ENCODE measurements around the gene MACROD1.

DNA sequence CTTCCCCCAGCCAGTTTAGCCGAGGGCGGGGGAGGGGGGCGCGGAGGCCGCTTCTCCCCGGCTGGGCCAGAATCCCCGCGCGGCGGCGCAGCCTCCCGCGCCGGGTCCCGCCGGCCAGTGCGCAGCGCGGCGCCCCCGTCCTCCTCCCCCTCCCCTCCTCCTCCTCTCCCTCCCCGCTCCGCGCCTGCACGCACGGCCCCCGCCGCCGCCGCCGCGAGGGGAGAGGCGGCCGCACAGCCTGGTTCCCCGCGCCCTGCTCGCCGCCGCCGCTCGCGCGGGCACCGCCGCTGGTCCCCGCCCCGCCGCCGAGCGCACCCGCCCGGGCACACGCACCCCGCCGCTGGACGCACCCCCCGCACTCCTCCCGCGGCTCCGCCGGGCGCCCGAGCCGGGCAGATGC, 130.3 kb downstream of the MACROD1 start, which contains the start of gene FLRT1:
- TF ChIP-seq, protein P1, sequence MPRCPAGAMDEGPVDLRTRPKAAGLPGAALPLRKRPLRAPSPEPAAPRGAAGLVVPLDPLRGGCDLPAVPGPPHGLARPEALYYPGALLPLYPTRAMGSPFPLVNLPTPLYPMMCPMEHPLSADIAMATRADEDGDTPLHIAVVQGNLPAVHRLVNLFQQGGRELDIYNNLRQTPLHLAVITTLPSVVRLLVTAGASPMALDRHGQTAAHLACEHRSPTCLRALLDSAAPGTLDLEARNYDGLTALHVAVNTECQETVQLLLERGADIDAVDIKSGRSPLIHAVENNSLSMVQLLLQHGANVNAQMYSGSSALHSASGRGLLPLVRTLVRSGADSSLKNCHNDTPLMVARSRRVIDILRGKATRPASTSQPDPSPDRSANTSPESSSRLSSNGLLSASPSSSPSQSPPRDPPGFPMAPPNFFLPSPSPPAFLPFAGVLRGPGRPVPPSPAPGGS (IDR thresholded peaks at IDR 0.05; ENCODE audit: borderline replicate concordance, insufficient read depth, low read depth, low read length, poor library complexity, severe bottlenecking): no peak
- TF ChIP-seq, protein P2, sequence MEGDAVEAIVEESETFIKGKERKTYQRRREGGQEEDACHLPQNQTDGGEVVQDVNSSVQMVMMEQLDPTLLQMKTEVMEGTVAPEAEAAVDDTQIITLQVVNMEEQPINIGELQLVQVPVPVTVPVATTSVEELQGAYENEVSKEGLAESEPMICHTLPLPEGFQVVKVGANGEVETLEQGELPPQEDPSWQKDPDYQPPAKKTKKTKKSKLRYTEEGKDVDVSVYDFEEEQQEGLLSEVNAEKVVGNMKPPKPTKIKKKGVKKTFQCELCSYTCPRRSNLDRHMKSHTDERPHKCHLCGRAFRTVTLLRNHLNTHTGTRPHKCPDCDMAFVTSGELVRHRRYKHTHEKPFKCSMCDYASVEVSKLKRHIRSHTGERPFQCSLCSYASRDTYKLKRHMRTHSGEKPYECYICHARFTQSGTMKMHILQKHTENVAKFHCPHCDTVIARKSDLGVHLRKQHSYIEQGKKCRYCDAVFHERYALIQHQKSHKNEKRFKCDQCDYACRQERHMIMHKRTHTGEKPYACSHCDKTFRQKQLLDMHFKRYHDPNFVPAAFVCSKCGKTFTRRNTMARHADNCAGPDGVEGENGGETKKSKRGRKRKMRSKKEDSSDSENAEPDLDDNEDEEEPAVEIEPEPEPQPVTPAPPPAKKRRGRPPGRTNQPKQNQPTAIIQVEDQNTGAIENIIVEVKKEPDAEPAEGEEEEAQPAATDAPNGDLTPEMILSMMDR (IDR thresholded peaks at IDR 0.05 in 2 of 3, conservative IDR thresholded peaks at IDR 0.05 in 1 of 3; ENCODE audit: control insufficient read depth in 2 of 3, extremely low read depth in 1 of 3, insufficient read depth in 1 of 3, low read depth in 3 of 3, low read length in 3 of 3): no peak
- TF ChIP-seq POLR2A (IDR thresholded peaks at IDR 0.05; ENCODE audit: low read depth, low read length) (no peak), HDAC2 (IDR thresholded peaks at IDR 0.05) (no peak), SPI1 (IDR thresholded peaks at IDR 0.05; ENCODE audit: borderline replicate concordance, insufficient read depth, low read depth, low read length) (no peak), POU2F2 (IDR thresholded peaks at IDR 0.05; ENCODE audit: borderline replicate concordance, low read depth, low read length) (no peak), ZZZ3 (IDR thresholded peaks at IDR 0.05; ENCODE audit: control insufficient read depth, insufficient read length, low read depth) (no peak), BRCA1 (IDR thresholded peaks at IDR 0.05; ENCODE audit: low read depth, low read length) (no peak), GABPA (IDR thresholded peaks at IDR 0.05; ENCODE audit: low read depth) (no peak)
- TF ChIP-seq, protein P3, sequence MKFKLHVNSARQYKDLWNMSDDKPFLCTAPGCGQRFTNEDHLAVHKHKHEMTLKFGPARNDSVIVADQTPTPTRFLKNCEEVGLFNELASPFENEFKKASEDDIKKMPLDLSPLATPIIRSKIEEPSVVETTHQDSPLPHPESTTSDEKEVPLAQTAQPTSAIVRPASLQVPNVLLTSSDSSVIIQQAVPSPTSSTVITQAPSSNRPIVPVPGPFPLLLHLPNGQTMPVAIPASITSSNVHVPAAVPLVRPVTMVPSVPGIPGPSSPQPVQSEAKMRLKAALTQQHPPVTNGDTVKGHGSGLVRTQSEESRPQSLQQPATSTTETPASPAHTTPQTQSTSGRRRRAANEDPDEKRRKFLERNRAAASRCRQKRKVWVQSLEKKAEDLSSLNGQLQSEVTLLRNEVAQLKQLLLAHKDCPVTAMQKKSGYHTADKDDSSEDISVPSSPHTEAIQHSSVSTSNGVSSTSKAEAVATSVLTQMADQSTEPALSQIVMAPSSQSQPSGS (IDR thresholded peaks at IDR 0.05; ENCODE audit: low read length): no peak
- TF ChIP-seq, protein P4, sequence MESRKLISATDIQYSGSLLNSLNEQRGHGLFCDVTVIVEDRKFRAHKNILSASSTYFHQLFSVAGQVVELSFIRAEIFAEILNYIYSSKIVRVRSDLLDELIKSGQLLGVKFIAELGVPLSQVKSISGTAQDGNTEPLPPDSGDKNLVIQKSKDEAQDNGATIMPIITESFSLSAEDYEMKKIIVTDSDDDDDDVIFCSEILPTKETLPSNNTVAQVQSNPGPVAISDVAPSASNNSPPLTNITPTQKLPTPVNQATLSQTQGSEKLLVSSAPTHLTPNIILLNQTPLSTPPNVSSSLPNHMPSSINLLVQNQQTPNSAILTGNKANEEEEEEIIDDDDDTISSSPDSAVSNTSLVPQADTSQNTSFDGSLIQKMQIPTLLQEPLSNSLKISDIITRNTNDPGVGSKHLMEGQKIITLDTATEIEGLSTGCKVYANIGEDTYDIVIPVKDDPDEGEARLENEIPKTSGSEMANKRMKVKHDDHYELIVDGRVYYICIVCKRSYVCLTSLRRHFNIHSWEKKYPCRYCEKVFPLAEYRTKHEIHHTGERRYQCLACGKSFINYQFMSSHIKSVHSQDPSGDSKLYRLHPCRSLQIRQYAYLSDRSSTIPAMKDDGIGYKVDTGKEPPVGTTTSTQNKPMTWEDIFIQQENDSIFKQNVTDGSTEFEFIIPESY (IDR thresholded peaks at IDR 0.05): no peak
- TF ChIP-seq, protein P5, sequence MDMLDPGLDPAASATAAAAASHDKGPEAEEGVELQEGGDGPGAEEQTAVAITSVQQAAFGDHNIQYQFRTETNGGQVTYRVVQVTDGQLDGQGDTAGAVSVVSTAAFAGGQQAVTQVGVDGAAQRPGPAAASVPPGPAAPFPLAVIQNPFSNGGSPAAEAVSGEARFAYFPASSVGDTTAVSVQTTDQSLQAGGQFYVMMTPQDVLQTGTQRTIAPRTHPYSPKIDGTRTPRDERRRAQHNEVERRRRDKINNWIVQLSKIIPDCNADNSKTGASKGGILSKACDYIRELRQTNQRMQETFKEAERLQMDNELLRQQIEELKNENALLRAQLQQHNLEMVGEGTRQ (IDR thresholded peaks at IDR 0.05; ENCODE audit: borderline replicate concordance, low read depth, low read length): no peak

All from GM12878 (cell line).